AG09309 (cell line): ENCODE results near the gene HSFX3.
"Not testable (repeated sequence)": the region's sequence is repeated elsewhere in the genome, so short reads cannot be mapped to it uniquely, and the experiment has no call there.

Experiments used
- DNase-seq: peaks from one replicate; pipeline ENCODE4 v3.0.0-alpha.2; 2010; ENCODE audit warnings: low read depth
- H3K4me3 ChIP-seq: 2 replicates; pipeline ENCODE4 v1.5.1; 2011; ENCODE audit warnings: mild to moderate bottlenecking, low read depth, low read length, moderate library complexity; ENCODE audit not compliant: control insufficient read depth
- TF ChIP-seq, protein P1 (sequence below): IDR thresholded peaks from 2 replicates; pipeline ENCODE4 v1.5.1; 2011; ENCODE audit warnings: mild to moderate bottlenecking, low read depth, low read length, inconsistent platforms; ENCODE audit not compliant: insufficient read depth, control insufficient read depth; ENCODE audit errors: missing control alignments

HSFX3 gene

GRCh38 chrX:149569770-149570169 lies 20.0 kb upstream of the HSFX3 start:
- H3K4me3 ChIP-seq: no peak overlapping the region
- TF ChIP-seq, protein P1, sequence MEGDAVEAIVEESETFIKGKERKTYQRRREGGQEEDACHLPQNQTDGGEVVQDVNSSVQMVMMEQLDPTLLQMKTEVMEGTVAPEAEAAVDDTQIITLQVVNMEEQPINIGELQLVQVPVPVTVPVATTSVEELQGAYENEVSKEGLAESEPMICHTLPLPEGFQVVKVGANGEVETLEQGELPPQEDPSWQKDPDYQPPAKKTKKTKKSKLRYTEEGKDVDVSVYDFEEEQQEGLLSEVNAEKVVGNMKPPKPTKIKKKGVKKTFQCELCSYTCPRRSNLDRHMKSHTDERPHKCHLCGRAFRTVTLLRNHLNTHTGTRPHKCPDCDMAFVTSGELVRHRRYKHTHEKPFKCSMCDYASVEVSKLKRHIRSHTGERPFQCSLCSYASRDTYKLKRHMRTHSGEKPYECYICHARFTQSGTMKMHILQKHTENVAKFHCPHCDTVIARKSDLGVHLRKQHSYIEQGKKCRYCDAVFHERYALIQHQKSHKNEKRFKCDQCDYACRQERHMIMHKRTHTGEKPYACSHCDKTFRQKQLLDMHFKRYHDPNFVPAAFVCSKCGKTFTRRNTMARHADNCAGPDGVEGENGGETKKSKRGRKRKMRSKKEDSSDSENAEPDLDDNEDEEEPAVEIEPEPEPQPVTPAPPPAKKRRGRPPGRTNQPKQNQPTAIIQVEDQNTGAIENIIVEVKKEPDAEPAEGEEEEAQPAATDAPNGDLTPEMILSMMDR: no peak
- no peak for DNase-seq

DNA sequence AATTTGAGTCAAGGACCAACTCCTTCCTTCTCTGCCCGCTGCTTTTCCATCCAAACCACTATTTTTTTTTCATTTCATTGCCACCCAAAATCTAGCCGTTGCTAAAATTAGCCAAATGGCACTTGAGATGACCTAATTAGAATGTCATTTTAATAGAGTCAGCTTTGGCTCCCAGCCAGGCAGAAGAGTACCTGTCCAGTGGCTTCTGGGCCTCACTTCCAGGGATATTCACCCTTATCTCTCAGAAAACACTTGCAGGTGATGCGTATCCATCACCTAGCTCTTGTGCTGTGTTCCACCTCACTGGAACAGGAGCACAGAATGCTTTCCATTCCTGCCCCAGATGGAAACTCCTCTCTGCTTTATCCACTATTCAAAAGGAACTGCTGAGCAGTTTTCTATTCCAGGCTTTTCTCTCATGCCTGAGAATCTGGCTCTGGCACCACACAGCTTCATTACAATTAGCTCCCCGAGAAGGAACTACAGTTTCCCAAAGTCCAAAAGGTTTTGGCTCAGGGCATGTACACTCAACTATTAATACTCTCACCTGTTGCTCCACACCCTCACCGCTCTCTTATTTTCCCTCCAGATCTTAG lies 19.1 kb upstream of the HSFX3 start:
- H3K4me3 ChIP-seq: no peak overlapping the region
- DNase-seq: no peak
- TF ChIP-seq, protein P1: no peak

- H3K4me3 ChIP-seq: no peak overlapping the region
- DNase-seq: no peak
- TF ChIP-seq, protein P1: no peak
Measured at GRCh38 chrX:149567621-149568417, 18.1 kb upstream of the HSFX3 start.

- no peak overlapping the region for H3K4me3 ChIP-seq
- TF ChIP-seq, protein P1: no peak
- no peak for DNase-seq
Measured at GRCh38 chrX:149563359-149563758, 13.6 kb upstream of the HSFX3 start.

DNA sequence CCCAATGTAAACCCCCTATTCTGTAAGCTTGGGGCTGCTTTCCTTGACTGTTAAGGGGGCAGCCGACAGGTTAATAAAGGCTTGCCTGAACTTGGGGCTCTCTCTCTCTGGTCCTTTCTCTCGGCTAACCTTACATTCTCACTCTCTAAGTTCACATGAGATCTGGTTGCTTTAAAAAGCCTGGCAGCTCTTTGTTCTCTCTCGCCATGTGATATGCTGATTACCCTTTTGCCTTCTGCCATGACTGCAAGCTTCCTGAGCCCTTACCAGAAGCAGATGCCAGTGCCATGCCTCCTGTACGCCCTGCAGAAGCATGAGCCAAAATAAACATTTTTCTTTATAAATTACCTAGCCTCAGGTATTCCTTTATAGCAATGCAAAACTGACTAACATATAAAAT lies 5.5 kb upstream of the HSFX3 start:
- H3K4me3 ChIP-seq, DNase-seq: not testable (repeated sequence)

GRCh38 chrX:149551939-149552248 lies 2.2 kb upstream of the HSFX3 start:
- H3K4me3 ChIP-seq, DNase-seq: not testable (repeated sequence)

GRCh38 chrX:149551245-149551938 lies 1.7 kb upstream of the HSFX3 start:
- H3K4me3 ChIP-seq, DNase-seq: not testable (repeated sequence)

GRCh38 chrX:149550454-149550853 lies 730 bp upstream of the HSFX3 start:
- DNase-seq, H3K4me3 ChIP-seq: not testable (repeated sequence)

DNA sequence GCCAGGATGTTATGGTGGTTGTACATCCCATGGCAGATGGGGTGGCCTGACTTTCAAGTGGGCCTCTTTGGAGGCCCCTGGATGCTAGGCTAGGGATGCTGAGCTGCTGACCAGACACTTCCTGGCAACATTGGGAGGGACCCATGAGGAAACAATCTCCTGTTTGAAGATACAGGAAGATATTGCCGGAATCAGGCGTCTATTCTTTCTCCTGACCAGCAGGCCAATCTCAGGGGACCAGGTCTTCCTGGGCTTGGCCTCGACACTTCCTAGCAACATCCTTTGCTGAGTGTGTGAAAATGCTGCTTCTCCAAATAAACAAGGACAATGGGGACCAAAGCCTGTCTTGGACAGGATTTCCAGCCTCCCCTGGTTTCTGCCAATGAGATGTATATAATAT lies 1.9 kb downstream of the HSFX3 start:
- H3K4me3 ChIP-seq, DNase-seq: not testable (repeated sequence)

DNA sequence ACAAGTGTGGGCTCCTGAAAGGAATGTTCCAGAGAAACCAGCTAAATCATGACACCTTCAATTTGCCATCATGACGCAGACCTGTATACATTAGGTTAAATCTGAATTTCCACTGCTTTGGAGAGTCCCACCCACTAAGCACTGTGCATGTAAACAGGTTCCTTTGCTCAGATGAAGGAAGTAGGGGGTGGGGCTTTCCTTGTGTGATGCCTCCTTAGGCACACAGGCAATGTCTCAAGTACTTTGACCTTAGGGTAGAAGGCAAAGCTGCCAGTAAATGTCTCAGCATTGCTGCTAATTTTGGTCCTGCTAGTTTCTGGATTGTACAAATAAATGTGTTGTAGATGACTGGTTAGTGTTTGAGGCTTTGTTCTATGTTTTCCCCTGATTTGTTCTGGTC lies 2.8 kb downstream of the HSFX3 start:
- not testable (repeated sequence) for H3K4me3 ChIP-seq, DNase-seq

- DNase-seq, H3K4me3 ChIP-seq: not testable (repeated sequence)
Measured at GRCh38 chrX:149545545-149546543, 3.9 kb downstream of the HSFX3 start.
